Endothelial cell of umbilical vein (primary cell): Measurements from ENCODE around the gene CYP26C1. TPM values are rescaled to one million over a fixed set of nuclear protein-coding genes. Genes with fewer than 3 reads are reported as not detected.

Experiments
- BruUV-seq: library from RNA; stranded (reverse); fragments of 400-500 nt; replicated peaks from 2 replicates; lab custom pipeline; 2021; lab: Mats Ljungman, UMichigan
- CTCF ChIA-PET: fragments of 300-600, 350-600 bp; sonication (Branson Sonifier 250); formaldehyde crosslinking; loops from one replicate; lab custom pipeline; 2021; ENCODE audit warnings: antibody characterized with exemption, inconsistent platforms; lab: Charles Lee
- POLR2A ChIA-PET: fragments of 300-600, 350-600 bp; sonication (Branson Sonifier 250); formaldehyde crosslinking; loops from one replicate; lab custom pipeline; 2021; ENCODE audit warnings: antibody characterized with exemption, inconsistent platforms; lab: Charles Lee
- DNase-seq: peaks from one replicate; pipeline ENCODE4 v3.0.0-alpha.2; 2011; ENCODE audit warnings: low read depth, low spot score
- FAIRE-seq: peaks from 2 replicates; lab custom pipeline; 2011; peaks lifted over from hg19 to GRCh38; lab: Jason Lieb, UNC
- H2AFZ ChIP-seq: 2 replicates; pipeline ENCODE4 v1.6.0; 2012; ENCODE audit warnings: low read depth, low read length, control low read depth, inconsistent platforms
- H3K27ac ChIP-seq: 2 replicates; pipeline ENCODE4 v1.5.1; 2011; ENCODE audit warnings: low read depth, mild to moderate bottlenecking, control low read depth, low read length, moderate library complexity; ENCODE audit not compliant: insufficient read depth
- H3K27me3 ChIP-seq, 2 experiments: 2 replicates each; pipeline versions ENCODE4 v1.6.0 to v1.6.1; 2011; ENCODE audit warnings: low read length in 2 of 2, mixed read lengths in 1 of 2; ENCODE audit not compliant: control insufficient read depth in 2 of 2, insufficient read depth in 2 of 2
- H3K36me3 ChIP-seq, 2 experiments: 2 replicates in 1 of 2; 3 replicates in 1 of 2; pipeline ENCODE4 v1.5.1; 2011; ENCODE audit warnings: low read length in 2 of 2, mild to moderate bottlenecking in 1 of 2, moderate library complexity in 1 of 2; ENCODE audit not compliant: control insufficient read depth in 2 of 2, insufficient read depth in 2 of 2; ENCODE audit errors: extremely low read depth in 1 of 2
- H3K4me1 ChIP-seq: 3 replicates; pipeline ENCODE4 v1.5.1; 2011; ENCODE audit warnings: mild to moderate bottlenecking, low read length; ENCODE audit not compliant: control insufficient read depth, insufficient read depth; ENCODE audit errors: extremely low read depth
- H3K4me2 ChIP-seq: 2 replicates; pipeline ENCODE4 v1.6.1; 2011; ENCODE audit warnings: low read length, control low read depth, mixed read lengths; ENCODE audit not compliant: insufficient read depth
- H3K4me3 ChIP-seq, 3 experiments: fragments of 200-600 bp in 1 of 3; sonication (generic), shearing (Covaris generic) in 1 of 3; replicated peaks in 1 of 3; 2 replicates each; pipeline ENCODE4 v1.5.1; 2011 to 2016; ENCODE audit warnings: control low read depth in 3 of 3, low read length in 3 of 3, mild to moderate bottlenecking in 2 of 3, inconsistent platforms in 1 of 3, low read depth in 1 of 3, moderate library complexity in 1 of 3; ENCODE audit not compliant: insufficient read depth in 1 of 3
- H3K79me2 ChIP-seq: 2 replicates; pipeline ENCODE4 v1.6.0; 2012; ENCODE audit warnings: low read length, inconsistent platforms; ENCODE audit not compliant: control insufficient read depth, insufficient read depth
- H3K9ac ChIP-seq: replicated peaks from 2 replicates; pipeline ENCODE3; 2011; ENCODE audit warnings: low read length, control low read depth; ENCODE audit not compliant: insufficient read depth; ENCODE audit errors: extremely low read depth
- H3K9me1 ChIP-seq: replicated peaks from 3 replicates; pipeline ENCODE4 v1.6.0; 2011; ENCODE audit warnings: mild to moderate bottlenecking, low read length; ENCODE audit not compliant: control insufficient read depth, insufficient read depth; ENCODE audit errors: extremely low read depth
- H3K9me3 ChIP-seq: replicated peaks from 2 replicates; pipeline ENCODE4 v1.5.1; 2012; ENCODE audit warnings: low read length, inconsistent platforms; ENCODE audit not compliant: control insufficient read depth, insufficient read depth
- H4K20me1 ChIP-seq: replicated peaks from 2 replicates; pipeline ENCODE3; 2011; ENCODE audit warnings: mild to moderate bottlenecking, low read length; ENCODE audit not compliant: control insufficient read depth, insufficient read depth; ENCODE audit errors: extremely low read depth
- EZH2 ChIP-seq: IDR thresholded peaks from 2 replicates; pipeline ENCODE4 v1.6.1; 2012; ENCODE audit warnings: borderline replicate concordance, low read depth, mild to moderate bottlenecking, moderate library complexity, low read length, inconsistent platforms; ENCODE audit not compliant: severe bottlenecking
- FOS ChIP-seq: IDR thresholded peaks from 2 replicates; pipeline ENCODE4 v1.6.1; 2011; ENCODE audit warnings: mild to moderate bottlenecking, low read length, moderate library complexity, borderline replicate concordance; ENCODE audit not compliant: insufficient read depth
- GATA2 ChIP-seq: IDR thresholded peaks from 2 replicates; pipeline ENCODE4 v1.7.0; 2011; ENCODE audit warnings: low read depth, mild to moderate bottlenecking, moderate library complexity, mixed read lengths, low read length; ENCODE audit not compliant: insufficient read length, insufficient read depth
- JUN ChIP-seq: IDR thresholded peaks from 2 replicates; pipeline ENCODE4 v1.6.1; 2011; ENCODE audit warnings: borderline replicate concordance, low read depth; ENCODE audit not compliant: insufficient read length, insufficient read depth
- MYC ChIP-seq: IDR thresholded peaks from one replicate; pipeline ENCODE4 v1.6.1; 2011; ENCODE audit warnings: mild to moderate bottlenecking, low read depth, low read length
- POLR2A ChIP-seq: IDR thresholded peaks from 2 replicates; pipeline ENCODE4 v1.6.1; 2012; ENCODE audit warnings: low read depth, mild to moderate bottlenecking, control low read depth, low read length
- POLR2AphosphoS5 ChIP-seq: IDR thresholded peaks from 2 replicates; pipeline ENCODE4 v1.6.1; 2012; ENCODE audit warnings: low read depth, mild to moderate bottlenecking, control low read depth, low read length, moderate library complexity; ENCODE audit not compliant: insufficient read depth
- dilution Hi-C: fragments of 300-500 bp; cut with MboI; formaldehyde crosslinking; loops from one replicate; pipeline ENCODE4 v1.15.0; 2019; ENCODE audit warnings: low sequenced_read_pairs; ENCODE audit not compliant: extremely low pct_ligation_motif_present
- intact Hi-C: fragments of 100-400 bp; cut with micrococcal nuclease; formaldehyde crosslinking; loops from one replicate; pipeline ENCODE4 v1.10.0; 2022
- polyA plus RNA-seq, 4 experiments: library from polyadenylated mRNA; depleted of rRNA in 3 of 4; stranded (reverse) in 3 of 4; unstranded in 1 of 4; fragments of >200 nt; gene quantifications; 2 replicates each; pipeline versions ENCODE4 v1.2.1 to v1.2.3, GENCODE V29; 2011 to 2012; ENCODE audit warnings: missing spikeins in 1 of 4
- total RNA-seq: library from RNA; stranded (reverse); gene quantifications from 2 replicates; pipeline ENCODE4 v1.2.3, GENCODE V29; 2021
- TF ChIP-seq, protein P1 (sequence below), 2 donors: IDR thresholded peaks; 1 replicate in 1 of 2; 2 replicates in 1 of 2; pipeline ENCODE4 v1.5.1; 2011; ENCODE audit warnings: low read length in 2 of 2, mild to moderate bottlenecking in 2 of 2, moderate library complexity in 2 of 2, control low read depth in 1 of 2, inconsistent platforms in 1 of 2, low read depth in 1 of 2; ENCODE audit not compliant: insufficient read depth in 1 of 2; ENCODE audit errors: extremely low read depth in 1 of 2
- TF ChIP-seq, protein P2 (sequence below): IDR thresholded peaks from 2 replicates; pipeline ENCODE4 v1.6.1; 2011; ENCODE audit not compliant: insufficient read depth, insufficient read length

The CYP26C1 gene
- total and polyA plus RNA-seq, 2 donors (not counting 3 experiments of a cell fraction or from before 2014, with no cell fraction given), result 0.12 to 3.0 TPM

DNA sequence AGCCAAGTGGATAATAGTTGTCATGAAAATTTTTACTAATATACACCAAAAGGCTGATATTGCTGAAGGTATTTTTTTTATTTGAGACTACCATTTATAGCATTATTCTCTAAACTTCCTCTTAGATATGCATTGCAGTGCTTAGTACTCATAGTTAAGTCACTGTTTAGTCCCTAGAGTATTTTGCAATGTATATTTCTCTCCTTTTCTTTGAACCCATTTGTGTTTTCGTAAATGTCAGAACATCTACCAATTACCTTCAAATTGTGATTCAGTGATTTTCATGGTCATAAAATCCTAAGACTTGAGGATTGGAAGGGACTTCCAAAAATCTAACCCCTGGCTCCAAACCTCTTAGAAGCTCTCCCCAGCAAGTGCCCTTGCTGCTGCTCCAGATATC, 21.5 kb upstream of the CYP26C1 start:
- BruUV-seq, result no TSS peak
- H3K27ac ChIP-seq, result no peak overlapping the region
- H3K4me2 ChIP-seq, result no peak overlapping the region
- no peaks in the 10 kb centered on the region for H3K27me3 ChIP-seq
- DNase-seq (no peak), FAIRE-seq (no peak)
- H3K9ac ChIP-seq, result no peak overlapping the region
- intact Hi-C loops, result no loop called here
- no peaks in the 10 kb centered on the region for H3K9me3 ChIP-seq
- no peaks in the 10 kb centered on the region for H3K9me1 ChIP-seq
- H4K20me1 ChIP-seq, result no peaks in the 10 kb centered on the region
- no peak overlapping the region for H2AFZ ChIP-seq
- H3K79me2 ChIP-seq, result no peaks in the 10 kb centered on the region
- no peak overlapping the region for H3K4me3 ChIP-seq
- peaks cover 19% of the 10 kb centered on the region for H3K4me1 ChIP-seq
- dilution Hi-C loops, result no loop called here
- CTCF ChIA-PET, result no interaction called here
- H3K36me3 ChIP-seq, result peaks cover 2% of the 10 kb centered on the region in 2 experiments
- POLR2A ChIA-PET, result no interaction called here
- TF ChIP-seq GATA2 (no peak), POLR2A (no peak), JUN (no peak), POLR2AphosphoS5 (no peak), FOS (no peak), MYC (no peak), EZH2 (no peak)
- TF ChIP-seq, protein P1, sequence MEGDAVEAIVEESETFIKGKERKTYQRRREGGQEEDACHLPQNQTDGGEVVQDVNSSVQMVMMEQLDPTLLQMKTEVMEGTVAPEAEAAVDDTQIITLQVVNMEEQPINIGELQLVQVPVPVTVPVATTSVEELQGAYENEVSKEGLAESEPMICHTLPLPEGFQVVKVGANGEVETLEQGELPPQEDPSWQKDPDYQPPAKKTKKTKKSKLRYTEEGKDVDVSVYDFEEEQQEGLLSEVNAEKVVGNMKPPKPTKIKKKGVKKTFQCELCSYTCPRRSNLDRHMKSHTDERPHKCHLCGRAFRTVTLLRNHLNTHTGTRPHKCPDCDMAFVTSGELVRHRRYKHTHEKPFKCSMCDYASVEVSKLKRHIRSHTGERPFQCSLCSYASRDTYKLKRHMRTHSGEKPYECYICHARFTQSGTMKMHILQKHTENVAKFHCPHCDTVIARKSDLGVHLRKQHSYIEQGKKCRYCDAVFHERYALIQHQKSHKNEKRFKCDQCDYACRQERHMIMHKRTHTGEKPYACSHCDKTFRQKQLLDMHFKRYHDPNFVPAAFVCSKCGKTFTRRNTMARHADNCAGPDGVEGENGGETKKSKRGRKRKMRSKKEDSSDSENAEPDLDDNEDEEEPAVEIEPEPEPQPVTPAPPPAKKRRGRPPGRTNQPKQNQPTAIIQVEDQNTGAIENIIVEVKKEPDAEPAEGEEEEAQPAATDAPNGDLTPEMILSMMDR (IDR thresholded peaks at IDR 0.05; ENCODE audit: extremely low read depth in 1 of 2, insufficient read depth in 1 of 2, low read depth in 1 of 2, low read length in 2 of 2), result no peak
- TF ChIP-seq, protein P2, sequence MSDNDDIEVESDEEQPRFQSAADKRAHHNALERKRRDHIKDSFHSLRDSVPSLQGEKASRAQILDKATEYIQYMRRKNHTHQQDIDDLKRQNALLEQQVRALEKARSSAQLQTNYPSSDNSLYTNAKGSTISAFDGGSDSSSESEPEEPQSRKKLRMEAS, result no peak
